Testis (tissue), 2 donors: Measurements from ENCODE around the gene NUP153.

Experiments
- POLR2A ChIP-seq: fragments of 450-650 bp; IDR thresholded peaks from one replicate; pipeline ENCODE4 v1.6.1; 2017; ENCODE audit warnings: antibody characterized with exemption, mild to moderate bottlenecking, moderate library complexity
- TF ChIP-seq, protein P1 (sequence below), 3 experiments: fragments of 450-650 bp in 2 of 3; fragments of 200-600 bp in 1 of 3; sonication (generic) in 1 of 3; IDR thresholded peaks; one replicate each; pipeline ENCODE4 v1.5.1; 2016 to 2019; ENCODE audit warnings: antibody characterized with exemption in 3 of 3, mild to moderate bottlenecking in 2 of 3, moderate library complexity in 1 of 3

DNA sequence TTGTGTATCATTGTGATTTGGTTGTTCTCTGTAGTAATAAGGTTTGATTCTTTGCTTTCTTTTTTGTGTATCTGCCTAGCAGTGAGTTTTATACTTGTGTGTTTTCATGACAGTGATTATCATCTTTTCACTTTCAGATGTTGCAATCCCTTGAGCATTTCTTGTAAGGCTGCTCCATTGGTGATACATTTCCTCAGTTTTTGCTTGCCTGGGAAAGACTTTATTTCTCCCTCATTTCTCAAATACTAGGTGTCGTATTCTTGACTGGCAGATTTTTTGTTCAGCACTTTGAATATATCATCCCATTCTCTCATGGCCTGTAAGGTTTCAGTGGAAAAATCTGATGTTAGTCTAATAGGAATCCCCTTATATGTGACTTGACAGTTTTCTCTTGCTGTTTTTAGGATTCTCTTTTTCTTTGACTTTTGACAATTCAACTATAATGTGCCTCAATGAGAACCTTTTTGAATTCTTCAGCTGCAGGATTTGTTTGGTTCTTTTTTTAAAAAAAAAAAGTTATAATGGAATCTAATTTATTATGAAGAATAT lies 31.1 kb upstream of the NUP153 start:
- no peak for TF ChIP-seq POLR2A
- TF ChIP-seq, protein P1, sequence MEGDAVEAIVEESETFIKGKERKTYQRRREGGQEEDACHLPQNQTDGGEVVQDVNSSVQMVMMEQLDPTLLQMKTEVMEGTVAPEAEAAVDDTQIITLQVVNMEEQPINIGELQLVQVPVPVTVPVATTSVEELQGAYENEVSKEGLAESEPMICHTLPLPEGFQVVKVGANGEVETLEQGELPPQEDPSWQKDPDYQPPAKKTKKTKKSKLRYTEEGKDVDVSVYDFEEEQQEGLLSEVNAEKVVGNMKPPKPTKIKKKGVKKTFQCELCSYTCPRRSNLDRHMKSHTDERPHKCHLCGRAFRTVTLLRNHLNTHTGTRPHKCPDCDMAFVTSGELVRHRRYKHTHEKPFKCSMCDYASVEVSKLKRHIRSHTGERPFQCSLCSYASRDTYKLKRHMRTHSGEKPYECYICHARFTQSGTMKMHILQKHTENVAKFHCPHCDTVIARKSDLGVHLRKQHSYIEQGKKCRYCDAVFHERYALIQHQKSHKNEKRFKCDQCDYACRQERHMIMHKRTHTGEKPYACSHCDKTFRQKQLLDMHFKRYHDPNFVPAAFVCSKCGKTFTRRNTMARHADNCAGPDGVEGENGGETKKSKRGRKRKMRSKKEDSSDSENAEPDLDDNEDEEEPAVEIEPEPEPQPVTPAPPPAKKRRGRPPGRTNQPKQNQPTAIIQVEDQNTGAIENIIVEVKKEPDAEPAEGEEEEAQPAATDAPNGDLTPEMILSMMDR (IDR thresholded peaks at IDR 0.05) = no peak
